Adrenal gland (tissue), 5 donors: ENCODE measurements around the gene TBC1D22A.

Experiments
- CTCF ChIP-seq, 6 experiments: fragments of 450-650 bp in 4 of 6; fragments of 200-600 bp in 2 of 6; sonication (generic) in 1 of 6; IDR thresholded peaks; 1 replicate in 5 of 6; 2 replicates in 1 of 6; pipeline versions ENCODE4 v1.5.1 to v1.8.0; 2016 to 2021; ENCODE audit warnings: antibody characterized with exemption in 6 of 6, mild to moderate bottlenecking in 2 of 6, moderate library complexity in 1 of 6
- POLR2A ChIP-seq, 2 donors: fragments of 450-650 bp; IDR thresholded peaks; one replicate each; pipeline ENCODE4 v1.6.1; 2017; ENCODE audit warnings: antibody characterized with exemption in 2 of 2, mild to moderate bottlenecking in 2 of 2, moderate library complexity in 1 of 2
- donor health status: DM: no; HTN: no; CAD: no.

GRCh38 chr22:46905415-46905814 is 143.0 kb downstream of the TBC1D22A start:
- no peak for TF ChIP-seq CTCF (IDR thresholded peaks at IDR 0.05)
- no peak for TF ChIP-seq POLR2A (IDR thresholded peaks at IDR 0.05)
